ENCODE results near the gene TBC1D10A.

TBC1D10A gene

GRCh38 chr22:30314915-30315314 lies 11.8 kb downstream of the TBC1D10A start:
- TF ChIP-seq, protein P1, sequence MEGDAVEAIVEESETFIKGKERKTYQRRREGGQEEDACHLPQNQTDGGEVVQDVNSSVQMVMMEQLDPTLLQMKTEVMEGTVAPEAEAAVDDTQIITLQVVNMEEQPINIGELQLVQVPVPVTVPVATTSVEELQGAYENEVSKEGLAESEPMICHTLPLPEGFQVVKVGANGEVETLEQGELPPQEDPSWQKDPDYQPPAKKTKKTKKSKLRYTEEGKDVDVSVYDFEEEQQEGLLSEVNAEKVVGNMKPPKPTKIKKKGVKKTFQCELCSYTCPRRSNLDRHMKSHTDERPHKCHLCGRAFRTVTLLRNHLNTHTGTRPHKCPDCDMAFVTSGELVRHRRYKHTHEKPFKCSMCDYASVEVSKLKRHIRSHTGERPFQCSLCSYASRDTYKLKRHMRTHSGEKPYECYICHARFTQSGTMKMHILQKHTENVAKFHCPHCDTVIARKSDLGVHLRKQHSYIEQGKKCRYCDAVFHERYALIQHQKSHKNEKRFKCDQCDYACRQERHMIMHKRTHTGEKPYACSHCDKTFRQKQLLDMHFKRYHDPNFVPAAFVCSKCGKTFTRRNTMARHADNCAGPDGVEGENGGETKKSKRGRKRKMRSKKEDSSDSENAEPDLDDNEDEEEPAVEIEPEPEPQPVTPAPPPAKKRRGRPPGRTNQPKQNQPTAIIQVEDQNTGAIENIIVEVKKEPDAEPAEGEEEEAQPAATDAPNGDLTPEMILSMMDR (IDR thresholded peaks at IDR 0.05; ENCODE audit: low read depth, low read length, missing control alignments), result no peak
- peak; percentile 61 for DNase-seq (ENCODE audit: low read depth)
- H3K4me3 ChIP-seq (ENCODE audit: low read depth, low read length), result no peak overlapping the region

- H3K4me3 ChIP-seq (ENCODE audit: low read depth, low read length), result no peak overlapping the region
- TF ChIP-seq, protein P1 (IDR thresholded peaks at IDR 0.05; ENCODE audit: low read depth, low read length, missing control alignments), result no peak
- DNase-seq (ENCODE audit: low read depth), result no peak
These were observed 13.0 kb downstream of the TBC1D10A start for GRCh38 chr22:30313527-30314363.

DNA sequence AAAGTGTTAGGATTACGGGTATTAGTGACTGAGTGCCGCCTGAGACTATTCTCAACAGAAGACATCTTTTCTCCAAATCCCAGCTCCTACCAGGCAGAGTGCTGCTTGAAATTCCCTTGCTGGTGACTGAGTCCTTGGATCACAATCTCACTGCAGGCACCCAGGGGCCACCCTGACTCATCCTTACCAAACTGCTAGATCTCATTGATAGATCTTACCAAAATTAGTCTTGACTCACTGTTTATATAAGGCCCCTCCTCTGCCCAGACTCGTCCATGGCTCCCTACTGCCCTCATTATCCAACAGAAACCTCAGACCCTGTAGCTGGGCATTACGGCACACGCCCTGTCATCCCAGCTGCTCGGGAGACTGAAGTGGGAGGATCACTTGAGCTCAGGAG lies 14.7 kb downstream of the TBC1D10A start:
- TF ChIP-seq, protein P1 (IDR thresholded peaks at IDR 0.05; ENCODE audit: low read depth, low read length, missing control alignments), result no peak
- DNase-seq (ENCODE audit: low read depth), result no peak
- no peak overlapping the region for H3K4me3 ChIP-seq (ENCODE audit: low read depth, low read length)

DNA sequence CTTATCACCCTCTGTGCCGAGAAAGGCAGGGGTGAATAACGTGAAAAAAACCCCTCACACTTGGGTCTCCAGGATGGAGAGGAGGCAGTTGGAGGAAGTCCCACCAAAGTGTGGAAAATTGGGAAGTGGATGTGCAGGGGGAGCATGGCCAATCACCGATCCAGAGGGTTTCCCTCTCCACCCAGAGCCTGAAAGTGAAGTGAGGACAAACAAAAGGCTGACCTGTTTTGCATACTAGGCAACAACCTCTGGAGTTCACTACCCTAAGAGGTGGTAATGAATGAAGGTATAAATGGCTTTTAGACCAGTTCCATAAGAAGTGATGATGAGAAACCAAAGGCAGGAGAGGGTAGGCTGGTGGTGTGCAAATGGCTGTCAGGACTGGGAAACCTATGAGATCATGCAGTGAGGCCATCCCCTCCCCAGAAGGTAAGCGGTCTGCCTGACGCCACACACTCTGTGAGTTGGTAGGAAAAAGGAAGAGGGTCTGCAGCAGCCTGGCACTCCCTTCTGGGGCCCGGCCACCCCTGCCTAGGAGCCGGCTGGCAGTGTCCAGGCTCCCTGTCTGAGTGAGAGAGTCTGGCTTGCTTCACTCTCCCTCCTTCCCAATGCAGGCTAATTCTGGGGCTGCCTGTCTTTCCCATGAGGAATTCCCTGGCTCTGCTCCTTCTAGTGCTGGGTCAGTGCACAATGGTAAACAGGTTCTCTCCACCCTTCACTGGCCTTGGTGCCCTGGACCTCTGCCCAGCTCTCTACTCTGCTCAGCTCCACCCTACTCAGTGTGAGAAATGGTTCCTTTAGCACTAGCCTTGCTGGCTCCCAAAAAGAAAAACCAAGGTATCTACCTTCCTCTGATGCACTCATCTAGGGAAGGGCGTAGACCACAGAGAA lies 15.6 kb downstream of the TBC1D10A start:
- DNase-seq (ENCODE audit: low read depth), result no peak
- no peak overlapping the region; the same call in 1 of the 2 replicates for H3K4me3 ChIP-seq (ENCODE audit: low read depth, low read length)
- TF ChIP-seq, protein P1 (IDR thresholded peaks at IDR 0.05; ENCODE audit: low read depth, low read length, missing control alignments), result no peak

DNA sequence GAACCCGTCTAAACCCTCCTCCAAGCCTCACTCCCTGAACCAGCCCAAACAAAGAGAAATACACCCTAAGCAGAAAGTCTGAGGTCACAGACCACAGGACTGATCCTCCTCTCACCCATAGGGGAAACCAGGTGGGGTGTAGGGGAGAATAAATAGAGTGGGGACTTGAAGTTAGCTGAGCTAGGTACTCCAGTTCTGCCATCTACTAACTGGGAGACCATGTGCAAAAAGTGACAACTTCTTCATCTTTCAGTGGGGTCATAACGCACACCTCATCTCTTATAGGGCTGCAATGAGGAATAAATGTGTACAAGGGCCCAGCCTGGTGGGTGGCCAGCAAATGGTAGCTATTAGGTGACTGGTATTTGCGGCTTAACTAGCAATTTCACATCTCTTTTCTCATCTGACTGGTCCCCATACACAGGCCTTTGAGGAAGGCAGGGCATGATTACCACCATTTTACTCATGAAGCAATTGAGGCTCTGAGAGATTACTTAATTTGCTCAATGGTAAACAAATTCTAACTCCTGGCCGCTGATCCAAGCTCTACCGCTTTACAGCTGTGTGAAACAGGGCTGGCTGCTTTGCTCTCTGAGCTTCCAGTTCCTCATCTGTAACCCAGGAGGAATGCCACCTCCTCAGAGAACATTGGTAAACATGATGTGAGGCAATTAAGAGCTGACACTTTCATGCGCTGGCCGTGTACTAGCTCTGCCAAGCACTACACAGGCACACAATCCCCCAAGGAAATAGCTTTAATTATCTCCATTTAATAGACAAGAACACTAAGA lies 16.6 kb downstream of the TBC1D10A start:
- DNase-seq (ENCODE audit: low read depth), result no peak
- TF ChIP-seq, protein P1 (IDR thresholded peaks at IDR 0.05; ENCODE audit: low read depth, low read length, missing control alignments), result peak; percentile 18
- H3K4me3 ChIP-seq (ENCODE audit: low read depth, low read length), result no peak overlapping the region

DNA sequence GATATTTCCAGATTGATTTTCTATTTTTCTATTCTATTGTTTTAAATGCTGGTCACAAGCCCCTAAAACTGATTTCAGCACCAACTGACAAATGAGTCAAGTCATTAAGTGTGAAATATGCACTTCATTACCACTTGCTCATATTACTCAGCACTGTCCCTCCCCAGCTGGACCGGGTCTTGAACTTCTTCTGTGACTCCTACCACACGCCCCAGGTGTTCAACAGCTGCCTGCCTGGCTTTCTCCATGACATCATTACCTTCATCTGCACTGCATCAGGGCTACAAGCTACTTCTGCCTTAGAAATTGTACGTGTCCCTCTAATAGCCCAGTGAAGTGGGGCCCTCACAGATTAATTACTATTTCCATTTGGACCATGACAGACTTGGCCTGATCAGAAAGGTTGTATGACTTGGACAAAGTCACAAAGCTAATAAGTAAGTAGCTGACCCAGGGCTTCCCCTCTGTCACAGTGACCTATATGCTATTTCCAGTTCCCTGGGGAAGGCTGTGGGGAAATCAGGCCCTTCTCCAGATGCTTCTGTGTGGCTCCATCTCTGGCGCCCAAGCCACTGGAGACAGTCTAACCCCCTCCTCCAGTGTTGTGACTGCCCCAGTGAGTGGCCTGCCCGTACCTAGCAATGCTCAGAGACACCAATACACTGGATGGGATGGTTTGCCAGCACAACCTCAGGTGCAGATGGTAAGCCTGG lies 18.1 kb downstream of the TBC1D10A start:
- no peak overlapping the region for H3K4me3 ChIP-seq (ENCODE audit: low read depth, low read length)
- TF ChIP-seq, protein P1 (IDR thresholded peaks at IDR 0.05; ENCODE audit: low read depth, low read length, missing control alignments), result no peak
- DNase-seq (ENCODE audit: low read depth), result peak; percentile 73
